Testis (tissue), 3 donors: ENCODE measurements around the gene ZBTB20. TPM values are rescaled to one million over a fixed set of nuclear protein-coding genes. Genes with fewer than 3 reads are reported as not detected.

Experiments used
- DNase-seq: peaks from one replicate; pipeline ENCODE4 v3.0.0-alpha.2; 2019
- H3K27ac ChIP-seq, 2 donors: fragments of 200-600 bp; sonication (generic); one replicate each; pipeline ENCODE4 v1.5.1; 2019
- H3K27me3 ChIP-seq: fragments of 200-600 bp; sonication (generic); one replicate; pipeline ENCODE4 v1.5.1; 2019
- H3K36me3 ChIP-seq: fragments of 200-600 bp; sonication (generic); one replicate; pipeline ENCODE4 v1.5.1; 2017; ENCODE audit warnings: low read depth; ENCODE audit errors: missing control alignments
- H3K4me1 ChIP-seq: fragments of 200-600 bp; sonication (generic); one replicate; pipeline ENCODE4 v1.5.1; 2019
- H3K4me3 ChIP-seq, 2 donors: fragments of 200-600 bp; sonication (generic); one replicate each; pipeline ENCODE4 v1.5.1; 2017 to 2019
- H3K9me3 ChIP-seq: fragments of 200-600 bp; sonication (generic); one replicate; pipeline ENCODE4 v1.5.1; 2017
- CTCF ChIP-seq, 3 experiments: fragments of 450-650 bp in 2 of 3; fragments of 200-600 bp in 1 of 3; sonication (generic) in 1 of 3; IDR thresholded peaks; one replicate each; pipeline ENCODE4 v1.5.1; 2016 to 2019; ENCODE audit warnings: antibody characterized with exemption in 3 of 3, mild to moderate bottlenecking in 2 of 3, moderate library complexity in 1 of 3
- POLR2A ChIP-seq: fragments of 450-650 bp; IDR thresholded peaks from one replicate; pipeline ENCODE4 v1.6.1; 2017; ENCODE audit warnings: antibody characterized with exemption, mild to moderate bottlenecking, moderate library complexity
- WGBS, 2 donors: methylation state at CpG; one replicate each; pipeline ENCODE4 v1.1.5; 2018; 5-methylcytosine and 5-hydroxymethylcytosine counted together
- intact Hi-C: fragments of 100-400 bp; cut with DNase I; formaldehyde crosslinking; loops from one replicate; pipeline ENCODE4 v1.15.1; 2023; ENCODE audit warnings: low total_unique reads
- polyA plus RNA-seq: library from polyadenylated mRNA; stranded (reverse); fragments of 350-450 nt; fragmentation: Illumina TruSeq; extraction: RNeasy Lipid Tissue Mini Kit (QIAGEN cat#74804); gene quantifications from one replicate; pipeline ENCODE4 v1.2.3, GENCODE V29; 2014; ENCODE audit warnings: low read depth, low replicate concordance; ENCODE audit not compliant: insufficient read depth
- total RNA-seq, 2 donors: library from RNA; depleted of rRNA; stranded (reverse); fragments of >200 nt; gene quantifications; one replicate each; pipeline ENCODE4 v1.2.3, GENCODE V29; 2016

The ZBTB20 gene
- total and polyA plus RNA-seq, 3 donors from 2014 or later: 36.8 to 179 (median 126) TPM

- Histone ChIP-seq H3K36me3 (no peaks in the 10 kb centered on the region), H3K4me1 (peaks cover 9% of the 10 kb centered on the region), H3K27me3 (no peaks in the 10 kb centered on the region), H3K4me3 (no peak overlapping the region), H3K27ac (no peak overlapping the region), H3K9me3 (no peaks in the 10 kb centered on the region)
- DNase-seq: no peak
- no peak for TF ChIP-seq POLR2A
- no peak for TF ChIP-seq CTCF (IDR thresholded peaks at IDR 0.05)
- intact Hi-C loops: no loop called here
Observed at GRCh38 chr3:114958930-114959329, 188.2 kb downstream of the ZBTB20 start.

- Histone ChIP-seq H3K36me3 (no peaks in the 10 kb centered on the region), H3K9me3 (no peaks in the 10 kb centered on the region), H3K27ac (peak overlapping the region in 1 of 2 donors; percentile 2), H3K27me3 (no peaks in the 10 kb centered on the region), H3K4me3 (no peak overlapping the region), H3K4me1 (peaks cover 9% of the 10 kb centered on the region)
- TF ChIP-seq POLR2A: no peak
- no peak for TF ChIP-seq CTCF (IDR thresholded peaks at IDR 0.05)
- WGBS, 2 donors: 68 to 85% methylated on average over 1 of the region's 1 CpG
- DNase-seq: no peak
- intact Hi-C loops: no loop called here
Observed at GRCh38 chr3:114953800-114954199, 193.3 kb downstream of the ZBTB20 start.

GRCh38 chr3:114953215-114953799, 193.8 kb downstream of the ZBTB20 start:
- TF ChIP-seq CTCF (IDR thresholded peaks at IDR 0.05) (no peak), POLR2A (no peak)
- H3K36me3 ChIP-seq: no peaks in the 10 kb centered on the region
- no peaks in the 10 kb centered on the region for H3K9me3 ChIP-seq
- no peak overlapping the region for H3K4me3 ChIP-seq
- peaks cover 9% of the 10 kb centered on the region for H3K4me1 ChIP-seq
- intact Hi-C loops: no loop called here
- H3K27ac ChIP-seq: peak overlapping the region in 1 of 2 donors; percentile 39
- no peaks in the 10 kb centered on the region for H3K27me3 ChIP-seq
- 63% methylated on average over 3 of the region's 3 CpGs for WGBS, 2 donors
- no peak for DNase-seq

GRCh38 chr3:114942773-114943172, 204.3 kb downstream of the ZBTB20 start:
- H3K4me1 ChIP-seq: no peaks in the 10 kb centered on the region
- no peak for DNase-seq
- TF ChIP-seq CTCF (IDR thresholded peaks at IDR 0.05) (no peak), POLR2A (no peak)
- H3K27me3 ChIP-seq: no peaks in the 10 kb centered on the region
- WGBS, 2 donors: 84 to 95% methylated on average over 2 of the region's 2 CpGs
- intact Hi-C loops: no loop called here
- no peak overlapping the region for H3K27ac ChIP-seq
- no peak overlapping the region for H3K4me3 ChIP-seq
- H3K36me3 ChIP-seq: peaks cover 3% of the 10 kb centered on the region
- H3K9me3 ChIP-seq: no peaks in the 10 kb centered on the region

- no peak overlapping the region for H3K4me3 ChIP-seq
- WGBS, 2 donors: 92 to 95% methylated on average over 3 of the region's 3 CpGs
- DNase-seq: no peak
Observed at GRCh38 chr3:114941626-114942309, 205.3 kb downstream of the ZBTB20 start.

More at GRCh38 chr3:114941626-114942309, 205.3 kb downstream of the ZBTB20 start:
- no peaks in the 10 kb centered on the region for H3K27me3 ChIP-seq
- intact Hi-C loops: no loop called here
- H3K4me1 ChIP-seq: no peaks in the 10 kb centered on the region
- H3K36me3 ChIP-seq: peaks cover 3% of the 10 kb centered on the region
- no peak overlapping the region for H3K27ac ChIP-seq
- TF ChIP-seq POLR2A (no peak), CTCF (IDR thresholded peaks at IDR 0.05) (no peak)
- no peaks in the 10 kb centered on the region for H3K9me3 ChIP-seq
